Prostate gland (tissue), 2 donors: Measurements from ENCODE around the gene KCNAB1. TPM values are rescaled to one million over a fixed set of nuclear protein-coding genes. Genes with fewer than 3 reads are reported as not detected.
A peak's percentile ranks its signal among the peaks of the same experiment; 100 is the strongest.

Experiments
- DNase-seq: peaks from one replicate; pipeline ENCODE4 v3.0.0-alpha.2; 2019; ENCODE audit warnings: low spot score
- H3K27ac ChIP-seq, 2 donors: fragments of 200-600 bp; sonication (generic); 2 replicates each; pipeline ENCODE4 v1.5.1; 2017 to 2019
- H3K27me3 ChIP-seq: fragments of 200-600 bp; sonication (generic); replicated peaks from 2 replicates; pipeline ENCODE4 v1.5.1; 2019; ENCODE audit not compliant: insufficient read depth
- H3K36me3 ChIP-seq, 2 donors: fragments of 200-600 bp; sonication (generic); 1 replicate in 1 of 2; 2 replicates in 1 of 2; pipeline versions ENCODE4 v1.5.1 to v1.8.1; 2017 to 2019
- H3K4me1 ChIP-seq: fragments of 200-600 bp; sonication (generic); replicated peaks from 2 replicates; pipeline ENCODE4 v1.5.1; 2019
- H3K4me3 ChIP-seq, 2 donors: fragments of 200-600 bp; sonication (generic); 2 replicates each; pipeline ENCODE4 v1.5.1; 2017 to 2019
- H3K9me3 ChIP-seq: fragments of 200-600 bp; sonication (generic); 2 replicates; pipeline ENCODE4 v1.5.1; 2017
- CTCF ChIP-seq, 4 experiments: fragments of 200-600 bp in 2 of 4; fragments of 450-650 bp in 2 of 4; sonication (generic) in 2 of 4; IDR thresholded peaks; 1 replicate in 3 of 4; 2 replicates in 1 of 4; pipeline ENCODE4 v1.5.1; 2016 to 2019; ENCODE audit warnings: antibody characterized with exemption in 4 of 4, mild to moderate bottlenecking in 2 of 4, moderate library complexity in 2 of 4
- POLR2A ChIP-seq: fragments of 450-650 bp; IDR thresholded peaks from one replicate; pipeline ENCODE4 v1.6.1; 2016; ENCODE audit warnings: antibody characterized with exemption, mild to moderate bottlenecking
- POLR2AphosphoS5 ChIP-seq: sonication (generic); formaldehyde crosslinking; IDR thresholded peaks from one replicate; pipeline ENCODE4 v1.6.1; 2017; ENCODE audit warnings: antibody characterized with exemption
- WGBS: methylation state at CpG from one replicate; pipeline ENCODE4 v1.1.5; 2018; 5-methylcytosine and 5-hydroxymethylcytosine counted together
- intact Hi-C: fragments of 100-400 bp; cut with DNase I; formaldehyde crosslinking; loops from one replicate; pipeline ENCODE4 v1.14.2; 2022
- total RNA-seq, 2 donors: library from RNA; depleted of rRNA; stranded (reverse); fragments of >200 nt; gene quantifications; one replicate each; pipeline ENCODE4 v1.1.0, GENCODE V29; 2016

Gene KCNAB1
- total RNA-seq, 2 donors from 2014 or later = 5.2 to 9.5 TPM

- no peaks in the 10 kb centered on the region for H3K9me3 ChIP-seq
- intact Hi-C loops = loop anchor here (5.0 kb wide), 1 partner anchor 585 kb away; no protein-coding TSS in a partner anchor
- DNase-seq = peak; percentile 18
- TF ChIP-seq POLR2AphosphoS5 = peak; percentile 39
- TF ChIP-seq CTCF (IDR thresholded peaks at IDR 0.05) = no peak
- TF ChIP-seq POLR2A = no peak
- peak overlapping the region; percentile 57 to 71 for H3K27ac ChIP-seq
- peaks cover 0 to 9% of the 10 kb centered on the region in 2 donors for H3K36me3 ChIP-seq
- H3K27me3 ChIP-seq = no peaks in the 10 kb centered on the region
- 9% methylated on average over 2 of the region's 2 CpGs for WGBS
- H3K4me3 ChIP-seq = no peak overlapping the region
- H3K4me1 ChIP-seq = peaks cover 6% of the 10 kb centered on the region
Measured at GRCh38 chr3:156547637-156548036, 427.3 kb downstream of the KCNAB1 start.

- Histone ChIP-seq H3K9me3 (no peaks in the 10 kb centered on the region), H3K27me3 (no peaks in the 10 kb centered on the region), H3K4me3 (no peak overlapping the region), H3K4me1 (peaks cover 6% of the 10 kb centered on the region), H3K27ac (peak overlapping the region; percentile 57 to 71), H3K36me3 (peaks cover 0 to 8% of the 10 kb centered on the region in 2 donors)
- intact Hi-C loops = loop anchor here (5.0 kb wide), 1 partner anchor 584 kb away; no protein-coding TSS in a partner anchor
- WGBS = 31% methylated on average over 4 of the region's 4 CpGs
- TF ChIP-seq POLR2A (no peak), CTCF (IDR thresholded peaks at IDR 0.05) (no peak), POLR2AphosphoS5 (no peak)
- no peak for DNase-seq
Measured at GRCh38 chr3:156548041-156548687, 427.8 kb downstream of the KCNAB1 start.

- H3K27ac ChIP-seq = peak overlapping the region; percentile 57 to 71
- DNase-seq = no peak
- H3K4me3 ChIP-seq = no peak overlapping the region
- no peaks in the 10 kb centered on the region for H3K9me3 ChIP-seq
- H3K36me3 ChIP-seq = peaks cover 0 to under 1% of the 10 kb centered on the region in 2 donors
- H3K27me3 ChIP-seq = no peaks in the 10 kb centered on the region
- TF ChIP-seq CTCF (IDR thresholded peaks at IDR 0.05) = no peak
- peak; percentile 14 for TF ChIP-seq POLR2AphosphoS5
- intact Hi-C loops = loop anchor here (5.0 kb wide), 1 partner anchor 583 kb away; no protein-coding TSS in a partner anchor
- peaks cover 6% of the 10 kb centered on the region for H3K4me1 ChIP-seq
- WGBS = 64% methylated on average over 6 of the region's 6 CpGs
Measured at GRCh38 chr3:156548902-156549301, 428.5 kb downstream of the KCNAB1 start.

GRCh38 chr3:156551261-156551660 lies 430.9 kb downstream of the KCNAB1 start:
- no peak for DNase-seq
- H3K36me3 ChIP-seq = no peaks in the 10 kb centered on the region
- WGBS = 54% methylated on average over 4 of the region's 4 CpGs
- H3K4me3 ChIP-seq = no peak overlapping the region
- H3K27me3 ChIP-seq = no peaks in the 10 kb centered on the region
- H3K4me1 ChIP-seq = peaks cover 6% of the 10 kb centered on the region
- intact Hi-C loops = no loop called here
- TF ChIP-seq POLR2A (no peak), POLR2AphosphoS5 (no peak), CTCF (IDR thresholded peaks at IDR 0.05) (no peak)
- H3K27ac ChIP-seq = no peak overlapping the region
- H3K9me3 ChIP-seq = no peaks in the 10 kb centered on the region

- Histone ChIP-seq H3K9me3 (no peaks in the 10 kb centered on the region), H3K27me3 (no peaks in the 10 kb centered on the region), H3K36me3 (no peaks in the 10 kb centered on the region), H3K4me1 (peaks cover 6% of the 10 kb centered on the region), H3K4me3 (no peak overlapping the region), H3K27ac (no peak overlapping the region)
- 86% methylated on average over 4 of the region's 4 CpGs for WGBS
- no peak for TF ChIP-seq POLR2A
- TF ChIP-seq CTCF (IDR thresholded peaks at IDR 0.05) = no peak
- no peak for TF ChIP-seq POLR2AphosphoS5
- intact Hi-C loops = no loop called here
- no peak for DNase-seq
Measured at GRCh38 chr3:156551746-156552145, 431.4 kb downstream of the KCNAB1 start.
